ENCODE measurements around the gene GOLGA1.

DNA sequence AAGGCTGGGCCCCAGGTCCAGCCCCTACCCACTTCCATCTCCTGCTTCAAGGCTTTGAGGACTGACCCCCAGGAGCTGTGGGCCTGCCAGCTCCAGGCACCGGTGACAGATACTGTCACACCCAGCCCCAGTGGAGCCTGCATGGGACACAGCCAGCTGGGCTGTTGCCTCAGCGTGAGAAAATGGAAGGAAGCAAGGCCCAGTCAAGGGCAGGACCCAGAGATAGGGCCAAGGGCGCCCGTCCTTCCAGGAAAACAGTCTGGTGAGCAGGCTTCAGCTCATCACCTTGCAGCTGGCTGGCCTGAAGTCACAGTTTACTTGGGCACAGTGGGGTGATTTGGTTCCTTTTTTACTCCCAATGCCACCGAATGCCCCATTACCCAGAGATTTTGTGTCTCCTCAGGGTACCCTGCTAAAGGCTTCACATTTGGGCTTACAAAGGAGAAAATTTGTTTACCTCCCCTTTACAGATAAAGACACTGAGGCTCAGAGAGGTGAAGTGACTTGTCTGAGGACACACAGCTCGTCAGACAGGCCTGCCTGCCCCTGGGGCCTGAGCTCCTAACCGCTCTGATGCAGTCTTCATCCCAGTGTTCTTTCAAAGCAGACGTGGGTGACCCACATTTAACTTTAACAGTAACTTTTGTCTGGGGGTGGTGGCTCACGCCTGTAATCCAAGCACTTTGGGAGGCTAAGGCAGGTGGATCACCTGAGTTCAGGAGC, 109.1 kb downstream of the GOLGA1 start:
- TF ChIP-seq POLR2A (IDR thresholded peaks at IDR 0.05) = no peak
- TF ChIP-seq, protein P1, sequence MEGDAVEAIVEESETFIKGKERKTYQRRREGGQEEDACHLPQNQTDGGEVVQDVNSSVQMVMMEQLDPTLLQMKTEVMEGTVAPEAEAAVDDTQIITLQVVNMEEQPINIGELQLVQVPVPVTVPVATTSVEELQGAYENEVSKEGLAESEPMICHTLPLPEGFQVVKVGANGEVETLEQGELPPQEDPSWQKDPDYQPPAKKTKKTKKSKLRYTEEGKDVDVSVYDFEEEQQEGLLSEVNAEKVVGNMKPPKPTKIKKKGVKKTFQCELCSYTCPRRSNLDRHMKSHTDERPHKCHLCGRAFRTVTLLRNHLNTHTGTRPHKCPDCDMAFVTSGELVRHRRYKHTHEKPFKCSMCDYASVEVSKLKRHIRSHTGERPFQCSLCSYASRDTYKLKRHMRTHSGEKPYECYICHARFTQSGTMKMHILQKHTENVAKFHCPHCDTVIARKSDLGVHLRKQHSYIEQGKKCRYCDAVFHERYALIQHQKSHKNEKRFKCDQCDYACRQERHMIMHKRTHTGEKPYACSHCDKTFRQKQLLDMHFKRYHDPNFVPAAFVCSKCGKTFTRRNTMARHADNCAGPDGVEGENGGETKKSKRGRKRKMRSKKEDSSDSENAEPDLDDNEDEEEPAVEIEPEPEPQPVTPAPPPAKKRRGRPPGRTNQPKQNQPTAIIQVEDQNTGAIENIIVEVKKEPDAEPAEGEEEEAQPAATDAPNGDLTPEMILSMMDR (IDR thresholded peaks at IDR 0.05) = no peak
